ENCODE measurements around the gene LIMD2. TPM values are rescaled to one million over a fixed set of nuclear protein-coding genes. Genes with fewer than 3 reads are reported as not detected.

The LIMD2 gene
- 7.4 and 16.4 TPM in 2 replicates for total RNA-seq

GRCh38 chr17:63699638-63700527, at the start of gene LIMD2:
Gene LIMD2, minus strand, starts transcription at chr17:63700125. Its CDS starts 827 bp downstream, at chr17:63699298.

GRCh38 chr17:63741408-63742173, 41.7 kb upstream of the LIMD2 start, which contains the start of gene STRADA:
Gene STRADA, minus strand, starts transcription at chr17:63741799. Its CDS starts 13,430 bp downstream, at chr17:63728369.

Other genes with a start within 250 kb of the LIMD2 start
- gene ACE, start 223.1 kb downstream of the LIMD2 start, total RNA-seq = 0.59 and 1.1 TPM in 2 replicates
- not detected in 2 replicates for gene KCNH6, start 176.8 kb downstream of the LIMD2 start, total RNA-seq
- 14.3 and 23.9 TPM in 2 replicates for gene DCAF7, start 149.6 kb downstream of the LIMD2 start, total RNA-seq
- gene TACO1, start 99.2 kb downstream of the LIMD2 start, total RNA-seq = 12.5 and 17.2 TPM in 2 replicates
- gene MAP3K3, start 77.7 kb downstream of the LIMD2 start, total RNA-seq = 27.6 and 39.1 TPM in 2 replicates
- 21.1 and 23.8 TPM in 2 replicates for gene STRADA, start 41.7 kb upstream of the LIMD2 start, total RNA-seq
- gene CCDC47, start 73.5 kb upstream of the LIMD2 start, total RNA-seq = 87.6 and 102 TPM in 2 replicates
- gene DDX42, start 74.0 kb upstream of the LIMD2 start, total RNA-seq = 68.6 and 103 TPM in 2 replicates
- gene PSMC5, start 127.3 kb upstream of the LIMD2 start, total RNA-seq = 45.4 and 62.9 TPM in 2 replicates
- gene FTSJ3, start 127.5 kb upstream of the LIMD2 start, total RNA-seq = 57.6 and 65.3 TPM in 2 replicates
- gene SMARCD2, start 142.6 kb upstream of the LIMD2 start, total RNA-seq = 61.5 and 65.2 TPM in 2 replicates
- gene CSH2, start 173.6 kb upstream of the LIMD2 start, total RNA-seq = not detected in 2 replicates
- gene GH2, start 181.8 kb upstream of the LIMD2 start, total RNA-seq = not detected in 2 replicates
- gene CSH1, start 196.4 kb upstream of the LIMD2 start, total RNA-seq = not detected in 2 replicates
- gene CSHL1, start 211.1 kb upstream of the LIMD2 start, total RNA-seq = not detected in 2 replicates
- not detected in 2 replicates for gene GH1, start 218.7 kb upstream of the LIMD2 start, total RNA-seq
- not detected in 2 replicates for gene CD79B, start 232.2 kb upstream of the LIMD2 start, total RNA-seq

All from smooth muscle cell of the umbilical artery (primary cell).